Adrenal gland (tissue), 5 donors: Measurements from ENCODE around the gene WIPF3.

ENCODE experiments used
- CTCF ChIP-seq, 6 experiments: fragments of 450-650 bp in 4 of 6; fragments of 200-600 bp in 2 of 6; sonication (generic) in 1 of 6; IDR thresholded peaks; 1 replicate in 5 of 6; 2 replicates in 1 of 6; pipeline versions ENCODE4 v1.5.1 to v1.8.0; 2016 to 2021; ENCODE audit warnings: antibody characterized with exemption in 6 of 6, mild to moderate bottlenecking in 2 of 6, moderate library complexity in 1 of 6
- POLR2A ChIP-seq, 2 donors: fragments of 450-650 bp; IDR thresholded peaks; one replicate each; pipeline ENCODE4 v1.6.1; 2017; ENCODE audit warnings: antibody characterized with exemption in 2 of 2, mild to moderate bottlenecking in 2 of 2, moderate library complexity in 1 of 2
- donor health status: DM: no; HTN: no; CAD: no.

GRCh38 chr7:29852457-29852856 is 46.1 kb downstream of the WIPF3 start:
- TF ChIP-seq CTCF (IDR thresholded peaks at IDR 0.05): no peak
- no peak for TF ChIP-seq POLR2A (IDR thresholded peaks at IDR 0.05)
